Measurements from ENCODE around the gene SPNS2. TPM values are rescaled to one million over a fixed set of nuclear protein-coding genes. Genes with fewer than 3 reads are reported as not detected.

The SPNS2 gene
- total RNA-seq, 2 donors from 2014 or later, result 19.2 to 58.0 TPM

DNA sequence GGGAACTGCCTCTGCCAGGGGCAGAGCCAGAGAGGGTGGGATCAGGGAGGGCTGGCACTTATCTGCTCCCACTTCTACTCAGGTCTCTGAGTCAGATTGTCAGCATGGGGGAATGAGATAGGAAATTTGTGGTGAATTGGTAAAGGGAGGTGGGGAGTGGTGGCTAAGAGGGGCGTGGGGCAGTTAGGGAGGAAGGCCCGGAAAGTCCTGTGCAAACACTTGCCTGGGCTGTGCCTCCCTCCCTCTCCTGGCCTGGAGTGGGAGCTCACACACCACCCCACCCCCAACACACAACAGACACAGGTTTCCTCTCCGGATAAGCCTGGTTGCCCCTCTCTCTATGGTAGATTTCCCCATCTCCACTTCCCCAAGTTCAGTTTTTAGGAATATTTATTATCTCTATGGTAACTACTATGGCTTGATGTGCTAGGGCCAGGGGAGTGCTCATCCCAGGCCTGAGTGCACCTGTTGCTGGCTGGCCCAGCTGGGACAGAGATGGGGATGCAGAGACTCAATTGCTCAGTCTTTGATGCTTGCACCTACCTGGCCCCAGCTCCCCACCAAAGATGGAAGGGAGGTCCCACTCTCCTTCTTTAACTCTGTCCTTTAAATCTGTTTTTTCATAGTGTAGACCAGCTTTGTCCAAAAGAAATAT is 2.7 kb downstream of the SPNS2 start:
- Histone ChIP-seq H3K9me3 (no peaks in the 10 kb centered on the region), H3K4me1 (peaks cover 77% of the 10 kb centered on the region), H3K36me3 (replicated peaks in 1 of 2; ENCODE audit: insufficient read depth in 1 of 2, low read depth in 2 of 2) (no peaks in the 10 kb centered on the region), H3K27me3 (no peaks in the 10 kb centered on the region), H3K4me3 (no peak overlapping the region), H3K27ac (peak overlapping the region in 3 of 4 donors; percentile 30 to 59 (median 48))
- TF ChIP-seq POLR2A (IDR thresholded peaks at IDR 0.05), result no peak
- TF ChIP-seq, protein P1, sequence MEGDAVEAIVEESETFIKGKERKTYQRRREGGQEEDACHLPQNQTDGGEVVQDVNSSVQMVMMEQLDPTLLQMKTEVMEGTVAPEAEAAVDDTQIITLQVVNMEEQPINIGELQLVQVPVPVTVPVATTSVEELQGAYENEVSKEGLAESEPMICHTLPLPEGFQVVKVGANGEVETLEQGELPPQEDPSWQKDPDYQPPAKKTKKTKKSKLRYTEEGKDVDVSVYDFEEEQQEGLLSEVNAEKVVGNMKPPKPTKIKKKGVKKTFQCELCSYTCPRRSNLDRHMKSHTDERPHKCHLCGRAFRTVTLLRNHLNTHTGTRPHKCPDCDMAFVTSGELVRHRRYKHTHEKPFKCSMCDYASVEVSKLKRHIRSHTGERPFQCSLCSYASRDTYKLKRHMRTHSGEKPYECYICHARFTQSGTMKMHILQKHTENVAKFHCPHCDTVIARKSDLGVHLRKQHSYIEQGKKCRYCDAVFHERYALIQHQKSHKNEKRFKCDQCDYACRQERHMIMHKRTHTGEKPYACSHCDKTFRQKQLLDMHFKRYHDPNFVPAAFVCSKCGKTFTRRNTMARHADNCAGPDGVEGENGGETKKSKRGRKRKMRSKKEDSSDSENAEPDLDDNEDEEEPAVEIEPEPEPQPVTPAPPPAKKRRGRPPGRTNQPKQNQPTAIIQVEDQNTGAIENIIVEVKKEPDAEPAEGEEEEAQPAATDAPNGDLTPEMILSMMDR (IDR thresholded peaks at IDR 0.05), result no peak
- ATAC-seq, result no peak
- WGBS, 2 donors, result 35 to 36% methylated on average over 3 of the region's 3 CpGs
- DNase-seq, result no peak
- intact Hi-C loops (cut with DNase I), result no loop called here

DNA sequence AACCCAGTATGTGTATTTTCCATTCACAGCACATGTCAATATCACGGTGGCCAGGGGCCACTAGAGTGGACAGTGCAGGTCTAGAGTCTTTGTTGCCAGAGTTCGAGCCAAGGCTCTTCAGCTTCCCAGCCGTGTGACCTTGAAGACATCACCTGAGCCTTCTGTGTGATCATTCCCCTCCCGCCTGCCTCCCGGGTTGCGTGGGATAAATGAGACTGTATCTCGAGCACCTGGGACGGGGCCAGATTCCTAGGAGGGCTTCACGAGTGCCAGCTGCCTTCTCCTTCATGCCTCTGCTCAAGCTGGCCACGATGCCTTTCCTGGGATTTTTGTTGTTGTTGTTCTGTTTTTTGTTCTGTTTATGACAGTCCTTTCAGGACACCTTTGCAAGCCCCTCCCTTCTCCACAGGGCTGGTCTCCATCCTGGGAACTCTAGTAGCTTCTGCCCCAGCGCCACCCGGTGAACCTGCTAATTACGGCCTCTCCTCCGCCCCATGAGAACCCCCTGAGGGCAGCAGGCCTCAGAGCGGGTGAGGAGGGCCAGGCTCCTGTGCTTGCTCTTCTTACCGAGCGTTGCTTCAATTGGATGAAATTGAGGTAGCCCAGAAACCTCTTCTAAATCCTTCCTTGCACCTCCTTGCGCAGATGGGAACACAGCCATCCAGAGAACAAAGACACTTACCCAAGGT is 3.9 kb downstream of the SPNS2 start:
- DNase-seq, result no peak
- 42 to 47% methylated on average over 15 to 18 of the region's 18 CpGs for WGBS, 2 donors
- TF ChIP-seq, protein P1 (IDR thresholded peaks at IDR 0.05), result no peak
- TF ChIP-seq POLR2A (IDR thresholded peaks at IDR 0.05), result no peak
- intact Hi-C loops (cut with DNase I), result no loop called here
- no peak for ATAC-seq
- H3K36me3 ChIP-seq (replicated peaks in 1 of 2; ENCODE audit: insufficient read depth in 1 of 2, low read depth in 2 of 2), result no peaks in the 10 kb centered on the region
- H3K4me3 ChIP-seq, result no peak overlapping the region
- H3K4me1 ChIP-seq, result peaks cover 80% of the 10 kb centered on the region
- no peaks in the 10 kb centered on the region for H3K9me3 ChIP-seq
- no peaks in the 10 kb centered on the region for H3K27me3 ChIP-seq
- H3K27ac ChIP-seq, result no peak overlapping the region

DNA sequence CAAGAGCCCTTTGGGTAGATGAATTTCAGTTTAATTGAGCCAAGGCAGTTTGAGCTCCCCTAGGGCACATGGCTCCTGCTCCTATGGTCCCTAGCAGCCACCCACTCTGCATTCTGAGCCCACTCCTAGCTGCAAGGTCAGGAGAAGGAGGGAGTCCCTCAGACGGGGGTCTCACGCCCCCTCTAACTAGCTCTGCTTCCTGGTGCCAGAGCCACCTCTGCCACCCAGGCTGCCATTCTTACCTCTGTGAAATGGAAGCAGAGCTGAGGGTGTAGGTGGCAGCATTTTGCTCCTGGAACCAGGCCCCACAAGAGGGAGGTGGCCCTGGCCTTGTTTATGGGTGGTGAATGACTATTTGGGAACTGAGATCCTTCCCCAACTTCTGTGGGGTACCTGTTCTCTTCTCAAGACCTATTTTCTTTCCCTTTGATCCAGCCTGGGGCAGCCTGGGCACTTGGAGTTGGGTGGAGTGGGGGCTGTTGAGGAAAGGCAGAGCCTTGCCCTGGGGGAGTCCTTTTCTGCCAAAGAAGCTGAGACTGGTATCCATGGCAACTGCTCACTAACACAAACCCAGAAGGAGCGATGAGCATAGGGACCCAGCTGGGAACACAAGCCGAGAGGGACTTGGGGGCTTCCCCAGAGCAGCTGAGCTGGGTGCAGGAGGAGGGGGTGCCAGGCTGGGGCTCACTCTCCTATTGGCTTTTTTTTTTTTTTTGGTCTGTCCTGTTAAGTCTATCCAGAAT is 4.8 kb downstream of the SPNS2 start:
- Histone ChIP-seq H3K27ac (no peak overlapping the region), H3K27me3 (no peaks in the 10 kb centered on the region), H3K36me3 (replicated peaks in 1 of 2; ENCODE audit: insufficient read depth in 1 of 2, low read depth in 2 of 2) (no peaks in the 10 kb centered on the region), H3K4me3 (no peak overlapping the region), H3K4me1 (peaks cover 78% of the 10 kb centered on the region), H3K9me3 (no peaks in the 10 kb centered on the region)
- ATAC-seq (no peak), DNase-seq (no peak)
- WGBS, 2 donors, result 73 to 79% methylated on average over 3 to 4 of the region's 4 CpGs
- intact Hi-C loops (cut with DNase I), result no loop called here
- TF ChIP-seq, protein P1 (IDR thresholded peaks at IDR 0.05), result no peak
- no peak for TF ChIP-seq POLR2A (IDR thresholded peaks at IDR 0.05)

DNA sequence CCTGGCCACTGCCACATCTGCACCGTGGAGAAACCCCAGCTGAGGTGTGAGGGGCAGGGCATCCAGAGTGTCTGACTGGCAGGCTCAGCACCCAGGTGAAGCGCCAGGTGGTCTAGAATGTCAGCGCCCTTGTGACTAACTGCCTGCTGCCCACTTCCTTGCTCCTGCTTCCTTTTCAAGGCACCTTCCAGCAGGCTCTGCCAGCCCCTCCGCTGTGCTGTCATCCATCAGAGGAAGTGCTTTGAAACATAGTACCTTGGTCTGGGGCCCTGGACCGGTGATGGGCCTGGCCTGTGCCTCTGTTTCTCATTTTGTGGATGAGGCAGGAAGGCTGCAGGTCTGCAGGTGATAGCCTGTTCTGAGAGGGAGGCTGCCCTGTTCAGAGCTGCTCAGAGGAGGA is 5.5 kb downstream of the SPNS2 start:
- no peaks in the 10 kb centered on the region for H3K27me3 ChIP-seq
- no peak overlapping the region for H3K27ac ChIP-seq
- H3K36me3 ChIP-seq (replicated peaks in 1 of 2; ENCODE audit: insufficient read depth in 1 of 2, low read depth in 2 of 2), result no peaks in the 10 kb centered on the region
- DNase-seq (no peak), ATAC-seq (no peak)
- no peak overlapping the region for H3K4me3 ChIP-seq
- peaks cover 83% of the 10 kb centered on the region for H3K4me1 ChIP-seq
- TF ChIP-seq, protein P1 (IDR thresholded peaks at IDR 0.05), result no peak
- TF ChIP-seq POLR2A (IDR thresholded peaks at IDR 0.05), result no peak
- WGBS, 2 donors, result 67 to 68% methylated on average over 1 to 5 of the region's 5 CpGs
- H3K9me3 ChIP-seq, result no peaks in the 10 kb centered on the region
- intact Hi-C loops (cut with DNase I), result no loop called here

Data from body of pancreas (tissue), 4 donors.